ENCODE data around the gene LMF1. TPM values are rescaled to one million over a fixed set of nuclear protein-coding genes. Genes with fewer than 3 reads are reported as not detected.

The LMF1 gene
- total RNA-seq, 1 experiment from 2014 or later = 12.8 TPM

- CTCF ChIA-PET = no interaction called here
- H3K4me2 ChIP-seq (ENCODE audit: low read length) = peak overlapping the region; percentile 85
- peaks cover 27 to 33% of the 10 kb centered on the region in 2 experiments for H3K4me1 ChIP-seq (ENCODE audit: control insufficient read depth in 1 of 2, insufficient read depth in 2 of 2, low read length in 2 of 2)
- H3K9me2 ChIP-seq (ENCODE audit: insufficient read depth) = no peaks in the 10 kb centered on the region
- TF ChIP-seq CBX3 (IDR thresholded peaks at IDR 0.05; ENCODE audit: low read depth) (no peak), EGR1 (IDR thresholded peaks at IDR 0.05; ENCODE audit: low read depth) (no peak), REST (IDR thresholded peaks at IDR 0.05; ENCODE audit: low read depth) (no peak), SP1 (IDR thresholded peaks at IDR 0.05; ENCODE audit: low read depth) (no peak), YY1 (IDR thresholded peaks at IDR 0.05; ENCODE audit: extremely low read depth, insufficient replicate concordance, low read depth, low read length) (no peak), JUND (IDR thresholded peaks at IDR 0.05) (no peak), ZNF274 (IDR thresholded peaks at IDR 0.05; ENCODE audit: low read depth, low read length) (no peak), FOSL1 (IDR thresholded peaks at IDR 0.05; ENCODE audit: low read depth) (no peak), ELF1 (IDR thresholded peaks at IDR 0.05; ENCODE audit: borderline replicate concordance, low read depth) (no peak), SIN3A (IDR thresholded peaks at IDR 0.05; ENCODE audit: low read depth) (no peak), EZH2 (IDR thresholded peaks at IDR 0.05) (no peak), TCF7L2 (IDR thresholded peaks at IDR 0.05; ENCODE audit: borderline replicate concordance, extremely low read depth, insufficient read depth, insufficient read length) (no peak), POLR2A (IDR thresholded peaks at IDR 0.05; ENCODE audit: borderline replicate concordance, extremely low read depth, insufficient read depth, insufficient read length) (no peak)
- TF ChIP-seq, protein P1, sequence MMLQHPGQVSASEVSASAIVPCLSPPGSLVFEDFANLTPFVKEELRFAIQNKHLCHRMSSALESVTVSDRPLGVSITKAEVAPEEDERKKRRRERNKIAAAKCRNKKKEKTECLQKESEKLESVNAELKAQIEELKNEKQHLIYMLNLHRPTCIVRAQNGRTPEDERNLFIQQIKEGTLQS (IDR thresholded peaks at IDR 0.05) = no peak
- TF ChIP-seq, protein P2, sequence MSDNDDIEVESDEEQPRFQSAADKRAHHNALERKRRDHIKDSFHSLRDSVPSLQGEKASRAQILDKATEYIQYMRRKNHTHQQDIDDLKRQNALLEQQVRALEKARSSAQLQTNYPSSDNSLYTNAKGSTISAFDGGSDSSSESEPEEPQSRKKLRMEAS (IDR thresholded peaks at IDR 0.05) = no peak
- no peaks in the 10 kb centered on the region for H4K20me1 ChIP-seq (ENCODE audit: insufficient read depth)
- no peak overlapping the region for H2AFZ ChIP-seq (ENCODE audit: low read depth, low read length, poor library complexity, severe bottlenecking)
- RAD21 ChIA-PET (ENCODE audit: low non-redundant PET in 1 of 2, low total read pairs in 2 of 2, uncharacterized antibody in 2 of 2, unreplicated experiment in 2 of 2) = no interaction called here
- no peaks in the 10 kb centered on the region for H3K79me2 ChIP-seq (ENCODE audit: insufficient read depth, low read length)
- H3K27me3 ChIP-seq (ENCODE audit: insufficient read depth, low read length) = peaks cover 75% of the 10 kb centered on the region
- H3K4me3 ChIP-seq (replicated peaks in 1 of 2; ENCODE audit: low read depth in 1 of 2, low read length in 2 of 2) = peak overlapping the region in 1 of 2 experiments; percentile 50; a peak in 1 of 4 replicates
- DNase-seq (ENCODE audit: low read depth, low spot score) (no peak), ATAC-seq (no peak)
- intact Hi-C loops (cut with micrococcal nuclease) = no loop called here
- H3K9ac ChIP-seq (ENCODE audit: low read length) = no peak overlapping the region
- no peak overlapping the region for H3K27ac ChIP-seq (ENCODE audit: low read depth, low read length)
- no peaks in the 10 kb centered on the region for H3K36me3 ChIP-seq (ENCODE audit: control insufficient read depth in 1 of 2, insufficient read depth in 2 of 2, low read length in 2 of 2)
- POLR2A ChIA-PET = no interaction called here
- H3K9me3 ChIP-seq (ENCODE audit: control insufficient read depth in 1 of 2, insufficient read depth in 1 of 2, low read depth in 1 of 2, low read length in 2 of 2) = no peaks in the 10 kb centered on the region; a peak in 1 of 4 replicates
- no TSS peak for BruUV-seq (replicated peaks)
Measured at GRCh38 chr16:998211-998610, 27.4 kb upstream of the LMF1 start.

Measured in HCT116 (cell line).